ENCODE data around the gene IL1RAPL1.

GRCh38 chrX:28549838-28550237 is 37.4 kb upstream of the IL1RAPL1 start:
- TF ChIP-seq GATA2 (IDR thresholded peaks at IDR 0.05; ENCODE audit: low read depth, low read length) (no peak), GATA3 (IDR thresholded peaks at IDR 0.05; ENCODE audit: low read depth, low read length) (no peak)
